ENCODE results near the gene DDX10. TPM values are rescaled to one million over a fixed set of nuclear protein-coding genes. Genes with fewer than 3 reads are reported as not detected.

DDX10 gene
- total and polyA plus RNA-seq, 2 of the 8 experiments (the other 6 are each of a cell fraction or from before 2014, with no cell fraction given): 49.2 to 52.2 TPM

DNA sequence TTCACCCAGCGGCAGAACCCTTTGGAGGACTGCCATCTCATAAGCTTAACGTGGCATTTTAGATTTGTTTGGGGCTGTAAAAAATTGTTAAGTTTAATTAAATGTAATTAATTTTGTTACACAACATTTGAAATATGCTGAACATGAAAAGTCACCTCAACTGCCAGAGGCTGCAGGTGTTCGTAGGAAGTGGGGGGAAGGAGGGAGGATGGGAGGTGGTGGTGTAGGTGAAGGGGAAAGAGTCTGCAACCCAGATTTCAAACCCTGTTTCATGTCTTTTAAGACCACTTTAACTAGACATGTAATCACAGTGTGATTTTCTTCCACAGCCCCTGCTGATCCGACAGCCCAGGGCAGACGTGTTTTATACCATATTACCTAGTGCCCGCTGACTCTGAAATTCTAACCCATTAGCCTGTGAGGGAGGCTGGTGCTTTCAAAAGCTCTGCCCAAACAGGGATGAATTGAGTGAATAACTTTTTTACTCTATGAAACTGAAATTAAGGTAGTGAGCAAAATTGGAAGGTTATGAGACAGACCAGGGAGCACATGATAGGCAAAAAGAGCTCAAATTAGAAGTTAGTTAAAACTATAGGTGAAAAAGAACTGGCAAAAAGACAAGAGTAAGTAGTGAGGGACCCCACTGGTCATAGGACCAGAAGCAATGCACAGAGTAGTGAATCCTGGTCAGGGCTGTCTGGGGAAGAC is 279.8 kb downstream of the DDX10 start (continued):
- no peak for TF ChIP-seq CHD7 (IDR thresholded peaks at IDR 0.05; ENCODE audit: insufficient replicate concordance, low read length)
- no peak for TF ChIP-seq BCL11A (IDR thresholded peaks at IDR 0.05; ENCODE audit: low read depth in 2 of 2, low read length in 2 of 2)
- TF ChIP-seq CREB1 (IDR thresholded peaks at IDR 0.05): no peak
- TF ChIP-seq JUND (IDR thresholded peaks at IDR 0.05; ENCODE audit: low read length): no peak
- no peak for TF ChIP-seq POLR2A (IDR thresholded peaks at IDR 0.05; ENCODE audit: control extremely low read depth in 1 of 2, low read depth in 2 of 2, low read length in 2 of 2)
- no peak for TF ChIP-seq CTCF (IDR thresholded peaks at IDR 0.05; ENCODE audit: control extremely low read depth in 1 of 3, insufficient read depth in 1 of 3, low read depth in 1 of 3, low read length in 3 of 3)
- TF ChIP-seq TAF7 (optimal IDR thresholded peaks at IDR 0.05; ENCODE audit: borderline replicate concordance, low read depth, low read length): no peak
- TF ChIP-seq CBX8 (IDR thresholded peaks at IDR 0.05; ENCODE audit: borderline replicate concordance, low read depth, low read length): no peak

All from H1 (cell line).